ENCODE measurements around the gene ZSWIM4. TPM values are rescaled to one million over a fixed set of nuclear protein-coding genes. Genes with fewer than 3 reads are reported as not detected.
"Not testable (repeated sequence)": the region's sequence is repeated elsewhere in the genome, so short reads cannot be mapped to it uniquely, and the experiment has no call there.

Gene ZSWIM4
- total RNA-seq, 2 donors from 2014 or later, result 9.7 to 14.2 TPM

DNA sequence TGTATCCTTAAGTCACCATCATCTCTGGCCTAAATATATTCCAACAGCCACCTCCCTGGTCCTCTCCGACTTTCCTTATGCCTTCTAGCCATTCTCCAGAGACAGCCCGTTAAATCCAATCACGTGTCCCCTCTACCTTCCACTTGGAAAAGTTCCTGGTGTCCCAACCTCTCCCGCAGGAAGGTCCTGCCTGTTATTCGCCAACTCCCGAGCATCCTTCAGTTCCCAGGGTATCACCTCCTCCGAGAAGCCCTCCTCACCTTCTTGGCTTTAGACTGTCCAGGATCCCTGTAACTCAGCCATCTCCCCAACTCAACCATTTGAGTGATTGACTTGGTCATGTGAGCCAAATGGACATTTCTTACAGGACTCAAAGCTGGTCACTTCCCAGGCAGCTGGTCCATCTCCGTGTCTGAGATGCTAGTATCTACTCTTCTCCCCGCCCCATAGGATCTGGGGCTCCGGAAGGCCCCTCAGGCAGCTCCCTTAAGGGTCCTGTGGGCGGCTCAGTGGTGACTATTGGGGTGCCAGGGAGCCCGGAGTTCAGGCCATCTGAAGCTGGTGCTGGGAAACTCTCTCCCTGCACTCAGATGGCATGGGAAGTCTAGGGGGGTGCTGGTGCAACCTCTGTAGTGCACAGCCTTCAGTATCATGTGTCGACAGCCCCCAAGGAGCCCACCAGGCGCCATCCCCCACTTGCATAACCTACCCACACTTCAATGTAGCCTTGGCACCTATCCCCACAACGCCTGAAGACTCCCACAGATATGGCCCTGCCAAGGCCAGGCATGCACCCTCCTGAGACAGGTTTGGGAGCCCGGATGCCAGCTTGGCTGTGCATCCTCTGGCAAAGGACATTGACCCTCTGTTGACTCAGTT is 53.8 kb downstream of the ZSWIM4 start:
- Histone ChIP-seq H3K9me3 (no peaks in the 10 kb centered on the region), H3K27me3 (replicated peaks; ENCODE audit: insufficient read depth) (no peaks in the 10 kb centered on the region), H3K4me1 (replicated peaks) (peaks cover 12% of the 10 kb centered on the region), H3K4me3 (no peak overlapping the region), H3K27ac (peak overlapping the region; percentile 20 to 98), H3K36me3 (no peaks in the 10 kb centered on the region)
- TF ChIP-seq POLR2AphosphoS5 (IDR thresholded peaks at IDR 0.05) (no peak), POLR2A (IDR thresholded peaks at IDR 0.05) (no peak)
- TF ChIP-seq, protein P1, sequence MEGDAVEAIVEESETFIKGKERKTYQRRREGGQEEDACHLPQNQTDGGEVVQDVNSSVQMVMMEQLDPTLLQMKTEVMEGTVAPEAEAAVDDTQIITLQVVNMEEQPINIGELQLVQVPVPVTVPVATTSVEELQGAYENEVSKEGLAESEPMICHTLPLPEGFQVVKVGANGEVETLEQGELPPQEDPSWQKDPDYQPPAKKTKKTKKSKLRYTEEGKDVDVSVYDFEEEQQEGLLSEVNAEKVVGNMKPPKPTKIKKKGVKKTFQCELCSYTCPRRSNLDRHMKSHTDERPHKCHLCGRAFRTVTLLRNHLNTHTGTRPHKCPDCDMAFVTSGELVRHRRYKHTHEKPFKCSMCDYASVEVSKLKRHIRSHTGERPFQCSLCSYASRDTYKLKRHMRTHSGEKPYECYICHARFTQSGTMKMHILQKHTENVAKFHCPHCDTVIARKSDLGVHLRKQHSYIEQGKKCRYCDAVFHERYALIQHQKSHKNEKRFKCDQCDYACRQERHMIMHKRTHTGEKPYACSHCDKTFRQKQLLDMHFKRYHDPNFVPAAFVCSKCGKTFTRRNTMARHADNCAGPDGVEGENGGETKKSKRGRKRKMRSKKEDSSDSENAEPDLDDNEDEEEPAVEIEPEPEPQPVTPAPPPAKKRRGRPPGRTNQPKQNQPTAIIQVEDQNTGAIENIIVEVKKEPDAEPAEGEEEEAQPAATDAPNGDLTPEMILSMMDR (IDR thresholded peaks at IDR 0.05), result no peak
- 57% methylated on average over 16 of the region's 16 CpGs for WGBS
- no peak for DNase-seq (ENCODE audit: low spot score)
- intact Hi-C loops (cut with DNase I), result no loop called here

- H3K9me3 ChIP-seq, result no peaks in the 10 kb centered on the region
- H3K27ac ChIP-seq, result peak overlapping the region; percentile 90 to 94
- H3K4me3 ChIP-seq, result peak overlapping the region; percentile 13 to 25
- DNase-seq (ENCODE audit: low spot score), result peak; percentile 77
- H3K36me3 ChIP-seq, result no peaks in the 10 kb centered on the region
- peaks cover 12% of the 10 kb centered on the region for H3K4me1 ChIP-seq (replicated peaks)
- 16% methylated on average over 63 of the region's 66 CpGs for WGBS
- H3K27me3 ChIP-seq (replicated peaks; ENCODE audit: insufficient read depth), result no peaks in the 10 kb centered on the region
- peak; percentile 49 for TF ChIP-seq POLR2A (IDR thresholded peaks at IDR 0.05)
- peak; percentile 61 for TF ChIP-seq POLR2AphosphoS5 (IDR thresholded peaks at IDR 0.05)
- TF ChIP-seq, protein P1 (IDR thresholded peaks at IDR 0.05), result no peak
- intact Hi-C loops (cut with DNase I), result no loop called here
Measured at GRCh38 chr19:13849991-13850909, 55.0 kb downstream of the ZSWIM4 start.

DNA sequence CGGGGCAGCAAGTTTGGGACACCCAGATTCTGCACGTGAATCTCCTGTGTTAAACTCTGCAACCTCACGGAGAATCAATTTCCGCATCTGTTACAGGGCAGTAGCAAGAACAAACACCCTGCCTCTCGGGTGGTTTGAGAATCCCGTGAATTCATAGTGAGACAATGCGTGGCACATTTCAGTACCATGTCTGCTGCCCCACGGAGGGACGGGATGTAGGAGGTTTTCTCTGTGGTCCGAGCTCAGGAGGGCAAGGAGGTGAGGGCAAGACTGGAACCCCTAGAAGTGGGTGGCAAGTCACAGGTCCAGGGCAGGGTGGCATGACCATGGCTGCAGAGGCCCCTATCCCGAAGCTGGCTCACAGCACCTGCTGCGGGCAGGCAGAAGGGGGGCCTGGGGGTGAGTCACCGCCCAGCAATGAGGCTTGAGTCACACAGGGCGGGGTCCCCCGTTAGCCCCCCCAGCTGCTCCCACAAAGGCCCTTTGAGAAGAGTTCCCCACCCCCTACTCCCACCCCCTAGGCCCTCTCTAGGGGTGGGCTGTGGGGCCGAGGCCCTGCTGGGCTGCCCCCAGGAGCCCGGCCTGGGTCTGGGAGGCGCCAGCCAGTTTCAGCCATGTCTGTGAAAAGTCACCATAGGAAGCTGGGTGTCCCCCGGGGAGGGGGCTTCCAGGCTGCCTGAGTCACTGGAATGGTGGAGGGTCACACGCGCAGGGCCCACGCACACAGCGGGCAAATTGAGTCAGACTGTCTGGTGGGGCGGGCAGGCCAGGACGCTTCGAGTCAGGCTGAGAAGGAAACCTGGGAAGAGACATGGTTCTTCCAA is 55.9 kb downstream of the ZSWIM4 start:
- peak overlapping the region; percentile 13 to 25 for H3K4me3 ChIP-seq
- 23% methylated on average over 21 of the region's 26 CpGs for WGBS
- no peaks in the 10 kb centered on the region for H3K9me3 ChIP-seq
- intact Hi-C loops (cut with DNase I), result no loop called here
- no peaks in the 10 kb centered on the region for H3K27me3 ChIP-seq (replicated peaks; ENCODE audit: insufficient read depth)
- H3K4me1 ChIP-seq (replicated peaks), result peaks cover 12% of the 10 kb centered on the region
- H3K36me3 ChIP-seq, result no peaks in the 10 kb centered on the region
- H3K27ac ChIP-seq, result peak overlapping the region; percentile 90 to 94
- TF ChIP-seq, protein P1 (IDR thresholded peaks at IDR 0.05), result no peak
- TF ChIP-seq POLR2AphosphoS5 (IDR thresholded peaks at IDR 0.05), result peak; percentile 85
- peak; percentile 63 for TF ChIP-seq POLR2A (IDR thresholded peaks at IDR 0.05)
- DNase-seq (ENCODE audit: low spot score), result peak; percentile 87

DNA sequence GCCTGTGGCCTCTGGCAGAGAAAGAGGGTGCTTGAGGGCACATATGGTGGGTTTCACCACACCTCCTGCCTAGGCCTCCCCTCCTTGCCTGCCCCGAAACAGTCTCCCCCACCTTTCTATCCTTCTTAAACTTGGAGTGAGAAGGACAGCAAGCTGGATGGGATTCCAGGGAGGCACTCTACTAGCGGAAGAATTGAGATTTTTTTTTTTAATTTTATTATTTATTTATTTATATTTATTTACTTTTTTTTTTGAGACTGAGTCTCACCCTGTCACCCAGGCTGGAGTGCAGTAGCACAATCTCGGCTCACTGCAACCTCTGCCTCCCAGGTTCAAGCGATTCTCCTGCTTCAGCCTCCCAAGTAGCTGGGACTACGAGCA is 56.5 kb downstream of the ZSWIM4 start:
- H3K36me3 ChIP-seq; H3K4me1 ChIP-seq (replicated peaks); H3K9me3 ChIP-seq; H3K4me3 ChIP-seq; intact Hi-C loops (cut with DNase I); H3K27me3 ChIP-seq (replicated peaks; ENCODE audit: insufficient read depth); DNase-seq (ENCODE audit: low spot score): not testable (repeated sequence)
- WGBS, result 78% methylated on average over 5 of the region's 5 CpGs
- peak overlapping the region; percentile 90 to 94 for H3K27ac ChIP-seq

DNA sequence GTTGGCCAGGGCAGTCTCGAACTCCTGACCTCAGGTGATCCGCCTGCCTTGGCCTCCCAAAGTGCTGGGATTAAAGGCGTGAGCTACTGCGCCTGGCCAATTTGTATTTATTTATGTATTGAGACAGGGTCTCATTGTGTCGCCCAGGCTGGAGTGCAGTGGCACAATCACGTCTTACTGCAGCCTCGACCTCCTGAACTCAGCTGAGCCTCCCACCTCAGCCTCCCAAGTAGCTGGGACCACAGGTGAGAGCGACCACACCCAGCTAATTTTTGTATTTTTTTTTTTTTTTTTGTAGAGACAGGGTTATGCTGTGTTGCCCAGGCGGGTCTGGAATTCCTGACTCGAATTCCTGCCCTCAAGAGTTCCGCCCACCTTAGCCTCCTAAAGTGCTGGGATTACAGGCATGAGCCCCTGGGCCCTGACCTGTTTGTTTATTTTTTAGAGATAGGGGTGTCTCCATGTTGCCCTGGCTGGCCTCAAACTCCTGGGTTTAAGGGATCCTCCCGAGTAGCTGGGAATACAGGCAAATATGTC is 57.0 kb downstream of the ZSWIM4 start:
- intact Hi-C loops (cut with DNase I); H3K27me3 ChIP-seq (replicated peaks; ENCODE audit: insufficient read depth); H3K9me3 ChIP-seq; H3K4me3 ChIP-seq; DNase-seq (ENCODE audit: low spot score); H3K4me1 ChIP-seq (replicated peaks); H3K36me3 ChIP-seq: not testable (repeated sequence)
- 83% methylated on average over 12 of the region's 12 CpGs for WGBS
- H3K27ac ChIP-seq, result peak overlapping the region in 1 of 2 donors; percentile 90

All from prostate gland (tissue), 2 donors.